ENCODE results near the gene CASK. TPM values are rescaled to one million over a fixed set of nuclear protein-coding genes. Genes with fewer than 3 reads are reported as not detected.

CASK gene
- total RNA-seq, 2 experiments from 2014 or later = 18.2 to 20.2 TPM

- peaks cover 8% of the 10 kb centered on the region for H3K9me3 Mint-ChIP-seq
- no peak overlapping the region for H3K27ac Mint-ChIP-seq
- intact Hi-C loops (cut with micrococcal nuclease) = no loop called here
- CTCF ChIA-PET = no interaction called here
- peaks cover 27% of the 10 kb centered on the region for H3K36me3 Mint-ChIP-seq (ENCODE audit: low read depth)
- TF ChIP-seq CTCF (IDR thresholded peaks at IDR 0.05) = no peak
- no peaks in the 10 kb centered on the region for H3K27me3 Mint-ChIP-seq
- ATAC-seq = no peak
- H3K4me1 Mint-ChIP-seq (ENCODE audit: low read depth) = peaks cover 36% of the 10 kb centered on the region
- POLR2A ChIA-PET = no interaction called here
- no peak for DNase-seq
- no peak overlapping the region for H3K4me3 Mint-ChIP-seq
Observed at GRCh38 chrX:41716767-41717473, 206.4 kb downstream of the CASK start.

GRCh38 chrX:41716222-41716621, 207.1 kb downstream of the CASK start:
- peaks cover 8% of the 10 kb centered on the region for H3K9me3 Mint-ChIP-seq
- H3K27me3 Mint-ChIP-seq = no peaks in the 10 kb centered on the region
- peaks cover 27% of the 10 kb centered on the region for H3K36me3 Mint-ChIP-seq (ENCODE audit: low read depth)
- ATAC-seq (no peak), DNase-seq (no peak)
- ChIA-PET CTCF (no interaction called here), POLR2A (no interaction called here)
- intact Hi-C loops (cut with micrococcal nuclease) = no loop called here
- peaks cover 33% of the 10 kb centered on the region for H3K4me1 Mint-ChIP-seq (ENCODE audit: low read depth)
- H3K4me3 Mint-ChIP-seq = no peak overlapping the region
- TF ChIP-seq CTCF (IDR thresholded peaks at IDR 0.05) = no peak
- no peak overlapping the region for H3K27ac Mint-ChIP-seq

GRCh38 chrX:41711021-41711667, 212.2 kb downstream of the CASK start:
- intact Hi-C loops (cut with micrococcal nuclease) = no loop called here
- no peak for TF ChIP-seq CTCF (IDR thresholded peaks at IDR 0.05)
- Mint-ChIP-seq H3K36me3 (ENCODE audit: low read depth) (no peaks in the 10 kb centered on the region), H3K27me3 (no peaks in the 10 kb centered on the region), H3K4me1 (ENCODE audit: low read depth) (peaks cover 34% of the 10 kb centered on the region), H3K4me3 (no peak overlapping the region), H3K27ac (peak overlapping the region; percentile 9), H3K9me3 (no peaks in the 10 kb centered on the region)
- peak; percentile 55 for ATAC-seq
- ChIA-PET POLR2A (interaction anchor here (0.5 kb wide), 1 partner anchor 26 kb away, joined by 3 read pairs; no protein-coding TSS in a partner anchor), CTCF (no interaction called here)
- DNase-seq = no peak

- no peak for DNase-seq
- ChIA-PET POLR2A (interaction anchor here (1.1 kb wide), 1 partner anchor 93 kb away, joined by 4 read pairs; no protein-coding TSS in a partner anchor), CTCF (no interaction called here)
- intact Hi-C loops (cut with micrococcal nuclease) = no loop called here
- Mint-ChIP-seq H3K36me3 (ENCODE audit: low read depth) (no peaks in the 10 kb centered on the region), H3K27ac (no peak overlapping the region), H3K4me1 (ENCODE audit: low read depth) (peaks cover 55% of the 10 kb centered on the region), H3K27me3 (no peaks in the 10 kb centered on the region), H3K4me3 (no peak overlapping the region), H3K9me3 (no peaks in the 10 kb centered on the region)
- no peak for ATAC-seq
- no peak for TF ChIP-seq CTCF (IDR thresholded peaks at IDR 0.05)
Observed at GRCh38 chrX:41708486-41708885, 214.9 kb downstream of the CASK start.

GRCh38 chrX:41707218-41707617, 216.1 kb downstream of the CASK start:
- CTCF ChIA-PET = interaction anchor here (1.1 kb wide), 1 partner anchor 13 kb away, joined by 3 read pairs; no protein-coding TSS in a partner anchor

More at GRCh38 chrX:41707218-41707617, 216.1 kb downstream of the CASK start:
- no peaks in the 10 kb centered on the region for H3K9me3 Mint-ChIP-seq
- DNase-seq (no peak), ATAC-seq (no peak)
- H3K4me1 Mint-ChIP-seq (ENCODE audit: low read depth) = peaks cover 62% of the 10 kb centered on the region
- POLR2A ChIA-PET = no interaction called here
- no peaks in the 10 kb centered on the region for H3K27me3 Mint-ChIP-seq
- no peak overlapping the region for H3K27ac Mint-ChIP-seq
- intact Hi-C loops (cut with micrococcal nuclease) = no loop called here
- no peaks in the 10 kb centered on the region for H3K36me3 Mint-ChIP-seq (ENCODE audit: low read depth)
- TF ChIP-seq CTCF (IDR thresholded peaks at IDR 0.05) = no peak
- no peak overlapping the region for H3K4me3 Mint-ChIP-seq

Measured in activated CD8-positive, alpha-beta T cell treated with anti-CD3 and anti-CD28 coated beads for 36 hours (primary cell).